Tibial nerve (tissue), 4 donors: ENCODE results near the gene JADE2.

Source experiments
- EP300 ChIP-seq, 2 donors: sonication (generic); formaldehyde crosslinking; IDR thresholded peaks; one replicate each; pipeline ENCODE4 v1.6.1; 2017; ENCODE audit warnings: antibody characterized with exemption in 2 of 2, mild to moderate bottlenecking in 1 of 2
- POLR2A ChIP-seq, 2 donors: fragments of 450-650 bp; IDR thresholded peaks; one replicate each; pipeline ENCODE4 v1.6.1; 2017; ENCODE audit warnings: antibody characterized with exemption in 2 of 2, mild to moderate bottlenecking in 2 of 2, moderate library complexity in 2 of 2
- TF ChIP-seq, protein P1 (sequence below), 5 experiments: fragments of 200-600 bp in 3 of 5; fragments of 450-650 bp in 2 of 5; sonication (generic) in 3 of 5; IDR thresholded peaks; one replicate each; pipeline ENCODE4 v1.5.1; 2016 to 2019; ENCODE audit warnings: antibody characterized with exemption in 5 of 5, mild to moderate bottlenecking in 3 of 5, moderate library complexity in 2 of 5

DNA sequence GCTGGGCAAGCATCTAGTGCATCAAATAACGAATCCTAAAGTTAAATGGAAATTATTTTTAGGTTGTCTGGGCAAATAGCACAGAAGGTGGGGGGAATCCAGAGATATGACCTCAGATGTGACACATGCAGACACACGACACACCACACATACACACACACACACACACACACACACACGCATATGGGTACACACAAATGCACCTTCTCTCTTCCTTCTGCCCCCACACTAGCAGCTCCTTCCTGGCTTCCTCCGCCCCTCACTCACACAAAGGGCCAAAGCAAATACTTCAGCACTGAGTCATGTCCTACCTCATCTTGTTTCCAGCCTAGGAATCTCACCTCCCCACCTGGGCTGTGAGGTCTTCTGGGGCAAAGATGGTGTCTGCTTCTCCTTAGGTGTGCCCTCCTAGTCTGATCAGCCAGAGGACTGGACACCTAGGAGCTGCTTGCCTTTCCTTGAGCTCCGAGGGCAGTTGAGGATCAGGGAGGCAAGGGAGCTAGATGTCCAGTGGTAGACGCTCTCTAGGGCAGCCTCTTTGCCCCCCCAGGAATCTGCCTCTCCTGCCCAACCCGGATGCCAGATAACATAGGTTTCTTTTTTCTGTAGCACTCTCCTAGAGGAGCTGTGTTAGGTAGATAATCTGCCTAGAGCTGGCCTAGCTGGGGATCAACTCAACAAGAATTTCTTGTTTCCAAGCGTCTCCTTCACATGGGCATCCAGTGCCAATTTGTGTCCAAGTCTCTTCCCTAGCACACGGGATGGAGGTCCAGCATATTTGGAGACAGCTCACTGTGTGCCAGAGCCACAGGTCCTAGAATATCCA, 14.3 kb upstream of the JADE2 start:
- TF ChIP-seq POLR2A (IDR thresholded peaks at IDR 0.05) (no peak), EP300 (IDR thresholded peaks at IDR 0.05) (no peak)
- TF ChIP-seq, protein P1, sequence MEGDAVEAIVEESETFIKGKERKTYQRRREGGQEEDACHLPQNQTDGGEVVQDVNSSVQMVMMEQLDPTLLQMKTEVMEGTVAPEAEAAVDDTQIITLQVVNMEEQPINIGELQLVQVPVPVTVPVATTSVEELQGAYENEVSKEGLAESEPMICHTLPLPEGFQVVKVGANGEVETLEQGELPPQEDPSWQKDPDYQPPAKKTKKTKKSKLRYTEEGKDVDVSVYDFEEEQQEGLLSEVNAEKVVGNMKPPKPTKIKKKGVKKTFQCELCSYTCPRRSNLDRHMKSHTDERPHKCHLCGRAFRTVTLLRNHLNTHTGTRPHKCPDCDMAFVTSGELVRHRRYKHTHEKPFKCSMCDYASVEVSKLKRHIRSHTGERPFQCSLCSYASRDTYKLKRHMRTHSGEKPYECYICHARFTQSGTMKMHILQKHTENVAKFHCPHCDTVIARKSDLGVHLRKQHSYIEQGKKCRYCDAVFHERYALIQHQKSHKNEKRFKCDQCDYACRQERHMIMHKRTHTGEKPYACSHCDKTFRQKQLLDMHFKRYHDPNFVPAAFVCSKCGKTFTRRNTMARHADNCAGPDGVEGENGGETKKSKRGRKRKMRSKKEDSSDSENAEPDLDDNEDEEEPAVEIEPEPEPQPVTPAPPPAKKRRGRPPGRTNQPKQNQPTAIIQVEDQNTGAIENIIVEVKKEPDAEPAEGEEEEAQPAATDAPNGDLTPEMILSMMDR (IDR thresholded peaks at IDR 0.05), result no peak
